Tibial nerve (tissue), 3 donors: ENCODE measurements around the gene TNFAIP8.

ENCODE experiments used
- POLR2A ChIP-seq, 2 donors: fragments of 450-650 bp; IDR thresholded peaks; one replicate each; pipeline ENCODE4 v1.6.1; 2017; ENCODE audit warnings: antibody characterized with exemption in 2 of 2, mild to moderate bottlenecking in 2 of 2, moderate library complexity in 2 of 2
- TF ChIP-seq, protein P1 (sequence below), 5 experiments: fragments of 200-600 bp in 3 of 5; fragments of 450-650 bp in 2 of 5; sonication (generic) in 3 of 5; IDR thresholded peaks; one replicate each; pipeline ENCODE4 v1.5.1; 2016 to 2019; ENCODE audit warnings: antibody characterized with exemption in 5 of 5, mild to moderate bottlenecking in 3 of 5, moderate library complexity in 2 of 5

- TF ChIP-seq, protein P1, sequence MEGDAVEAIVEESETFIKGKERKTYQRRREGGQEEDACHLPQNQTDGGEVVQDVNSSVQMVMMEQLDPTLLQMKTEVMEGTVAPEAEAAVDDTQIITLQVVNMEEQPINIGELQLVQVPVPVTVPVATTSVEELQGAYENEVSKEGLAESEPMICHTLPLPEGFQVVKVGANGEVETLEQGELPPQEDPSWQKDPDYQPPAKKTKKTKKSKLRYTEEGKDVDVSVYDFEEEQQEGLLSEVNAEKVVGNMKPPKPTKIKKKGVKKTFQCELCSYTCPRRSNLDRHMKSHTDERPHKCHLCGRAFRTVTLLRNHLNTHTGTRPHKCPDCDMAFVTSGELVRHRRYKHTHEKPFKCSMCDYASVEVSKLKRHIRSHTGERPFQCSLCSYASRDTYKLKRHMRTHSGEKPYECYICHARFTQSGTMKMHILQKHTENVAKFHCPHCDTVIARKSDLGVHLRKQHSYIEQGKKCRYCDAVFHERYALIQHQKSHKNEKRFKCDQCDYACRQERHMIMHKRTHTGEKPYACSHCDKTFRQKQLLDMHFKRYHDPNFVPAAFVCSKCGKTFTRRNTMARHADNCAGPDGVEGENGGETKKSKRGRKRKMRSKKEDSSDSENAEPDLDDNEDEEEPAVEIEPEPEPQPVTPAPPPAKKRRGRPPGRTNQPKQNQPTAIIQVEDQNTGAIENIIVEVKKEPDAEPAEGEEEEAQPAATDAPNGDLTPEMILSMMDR (IDR thresholded peaks at IDR 0.05), result no peak
- no peak for TF ChIP-seq POLR2A (IDR thresholded peaks at IDR 0.05)
Observed at GRCh38 chr5:119328753-119329602, 26.8 kb upstream of the TNFAIP8 start.
